ENCODE measurements around the gene UBE3A. TPM values are rescaled to one million over a fixed set of nuclear protein-coding genes. Genes with fewer than 3 reads are reported as not detected.

The UBE3A gene
- total RNA-seq, 2 experiments from 2014 or later, result 124 to 126 TPM

DNA sequence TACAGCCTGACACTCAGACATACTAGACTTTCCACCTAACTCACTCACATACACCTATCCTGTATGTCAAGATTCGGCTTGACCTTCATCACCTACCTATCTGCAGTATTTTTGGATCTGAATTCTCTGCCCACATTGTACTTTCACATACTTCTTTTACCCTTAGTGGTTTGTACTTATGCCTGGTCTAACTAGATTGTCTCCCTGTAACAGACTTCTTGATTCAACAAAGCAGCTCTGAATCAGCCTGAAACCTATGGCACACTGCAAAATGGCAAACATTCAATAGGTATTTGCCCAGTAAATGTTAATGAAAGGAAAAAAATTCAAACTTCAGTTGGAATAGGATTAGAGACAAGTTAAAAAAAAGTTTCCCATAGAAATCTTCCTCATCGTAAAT is 106.5 kb downstream of the UBE3A start:
- no peaks in the 10 kb centered on the region for H3K4me1 Mint-ChIP-seq (ENCODE audit: low read depth)
- Histone ChIP-seq H3K27ac (ENCODE audit: low read depth in 1 of 2, low read length in 2 of 2) (no peak overlapping the region), H3K36me3 (ENCODE audit: insufficient read depth, low read length) (peaks cover 3% of the 10 kb centered on the region), H3K4me1 (ENCODE audit: insufficient read depth, low read length) (no peaks in the 10 kb centered on the region), H3K9me3 (ENCODE audit: control insufficient read depth in 1 of 2, insufficient read depth in 1 of 2, low read length in 2 of 2) (no peaks in the 10 kb centered on the region), H3K27me3 (ENCODE audit: control insufficient read depth in 1 of 2, insufficient read depth in 2 of 2, low read length in 2 of 2) (no peaks in the 10 kb centered on the region), H3K4me3 (ENCODE audit: low read length) (no peak overlapping the region)
- intact Hi-C loops (cut with DNase I, micrococcal nuclease), result no loop called here
- H3K36me3 Mint-ChIP-seq (ENCODE audit: low read depth), result peaks cover 77% of the 10 kb centered on the region
- ChIA-PET CTCF (no interaction called here), POLR2A (no interaction called here)
- H3K27ac Mint-ChIP-seq, result no peak overlapping the region
- peaks cover 3% of the 10 kb centered on the region for H3K9me3 Mint-ChIP-seq
- H3K4me3 Mint-ChIP-seq, result no peak overlapping the region
- ATAC-seq (ENCODE audit: poor library complexity) (no peak), DNase-seq (no peak)
- H3K27me3 Mint-ChIP-seq, result no peaks in the 10 kb centered on the region
- TF ChIP-seq, protein P1, sequence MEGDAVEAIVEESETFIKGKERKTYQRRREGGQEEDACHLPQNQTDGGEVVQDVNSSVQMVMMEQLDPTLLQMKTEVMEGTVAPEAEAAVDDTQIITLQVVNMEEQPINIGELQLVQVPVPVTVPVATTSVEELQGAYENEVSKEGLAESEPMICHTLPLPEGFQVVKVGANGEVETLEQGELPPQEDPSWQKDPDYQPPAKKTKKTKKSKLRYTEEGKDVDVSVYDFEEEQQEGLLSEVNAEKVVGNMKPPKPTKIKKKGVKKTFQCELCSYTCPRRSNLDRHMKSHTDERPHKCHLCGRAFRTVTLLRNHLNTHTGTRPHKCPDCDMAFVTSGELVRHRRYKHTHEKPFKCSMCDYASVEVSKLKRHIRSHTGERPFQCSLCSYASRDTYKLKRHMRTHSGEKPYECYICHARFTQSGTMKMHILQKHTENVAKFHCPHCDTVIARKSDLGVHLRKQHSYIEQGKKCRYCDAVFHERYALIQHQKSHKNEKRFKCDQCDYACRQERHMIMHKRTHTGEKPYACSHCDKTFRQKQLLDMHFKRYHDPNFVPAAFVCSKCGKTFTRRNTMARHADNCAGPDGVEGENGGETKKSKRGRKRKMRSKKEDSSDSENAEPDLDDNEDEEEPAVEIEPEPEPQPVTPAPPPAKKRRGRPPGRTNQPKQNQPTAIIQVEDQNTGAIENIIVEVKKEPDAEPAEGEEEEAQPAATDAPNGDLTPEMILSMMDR (IDR thresholded peaks at IDR 0.05), result no peak

DNA sequence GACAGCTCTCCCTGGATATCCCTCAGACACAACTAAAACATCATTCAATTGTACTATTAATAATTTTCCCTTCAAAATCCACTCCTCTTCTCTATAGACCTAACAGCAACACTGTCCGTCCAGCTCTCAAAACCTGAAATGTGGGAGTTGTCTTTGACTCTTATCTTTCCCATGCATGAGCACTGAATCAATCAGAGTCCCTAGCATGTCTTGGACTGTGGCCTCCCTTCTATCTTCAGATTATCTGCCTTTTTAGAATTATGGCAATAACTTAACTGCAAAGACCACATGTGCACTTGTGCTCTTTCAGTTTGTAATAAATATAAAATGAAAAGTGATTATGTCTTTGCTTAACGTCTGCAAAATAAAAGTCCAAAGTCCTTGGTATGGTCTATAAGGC is 107.0 kb downstream of the UBE3A start:
- intact Hi-C loops (cut with DNase I, micrococcal nuclease), result no loop called here
- no peak overlapping the region for H3K27ac Mint-ChIP-seq
- TF ChIP-seq, protein P1 (IDR thresholded peaks at IDR 0.05), result no peak
- peaks cover 5% of the 10 kb centered on the region for H3K9me3 Mint-ChIP-seq
- no peaks in the 10 kb centered on the region for H3K27me3 Mint-ChIP-seq
- H3K36me3 Mint-ChIP-seq (ENCODE audit: low read depth), result peaks cover 77% of the 10 kb centered on the region
- no peaks in the 10 kb centered on the region for H3K27me3 ChIP-seq (ENCODE audit: control insufficient read depth in 1 of 2, insufficient read depth in 2 of 2, low read length in 2 of 2)
- no peak for DNase-seq
- no peaks in the 10 kb centered on the region for H3K36me3 ChIP-seq (ENCODE audit: insufficient read depth, low read length)
- H3K4me3 Mint-ChIP-seq, result no peak overlapping the region
- H3K27ac ChIP-seq (ENCODE audit: low read depth in 1 of 2, low read length in 2 of 2), result no peak overlapping the region
- no peaks in the 10 kb centered on the region for H3K9me3 ChIP-seq (ENCODE audit: control insufficient read depth in 1 of 2, insufficient read depth in 1 of 2, low read length in 2 of 2)
- CTCF ChIA-PET, result no interaction called here
- POLR2A ChIA-PET, result no interaction called here
- H3K4me1 Mint-ChIP-seq (ENCODE audit: low read depth), result no peaks in the 10 kb centered on the region
- H3K4me1 ChIP-seq (ENCODE audit: insufficient read depth, low read length), result no peaks in the 10 kb centered on the region
- no peak for ATAC-seq (ENCODE audit: poor library complexity)
- no peak overlapping the region for H3K4me3 ChIP-seq (ENCODE audit: low read length)

DNA sequence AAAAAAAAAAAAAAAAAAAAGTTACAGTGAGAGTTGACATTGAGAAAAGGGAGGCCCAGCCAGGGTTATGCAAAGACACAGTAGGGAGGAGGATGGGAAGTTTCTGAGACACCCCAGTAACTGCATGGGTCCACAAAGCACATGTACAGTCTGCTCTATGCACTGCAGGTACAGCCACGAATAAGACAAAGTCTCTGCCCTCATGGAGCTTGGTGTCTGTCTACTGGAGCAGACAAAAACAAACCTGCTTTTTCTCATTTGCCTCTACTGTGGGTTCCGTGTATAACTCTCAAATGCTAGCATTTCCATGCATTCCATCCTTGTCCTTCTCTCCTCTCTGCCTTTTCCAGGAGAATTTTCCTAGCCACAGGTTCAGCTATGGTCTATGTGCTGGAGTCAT is 107.4 kb downstream of the UBE3A start:
- Mint-ChIP-seq H3K36me3 (ENCODE audit: low read depth) (peaks cover 77% of the 10 kb centered on the region), H3K4me3 (no peak overlapping the region), H3K9me3 (peaks cover 7% of the 10 kb centered on the region), H3K27ac (no peak overlapping the region), H3K27me3 (no peaks in the 10 kb centered on the region), H3K4me1 (ENCODE audit: low read depth) (no peaks in the 10 kb centered on the region)
- Histone ChIP-seq H3K4me3 (ENCODE audit: low read length) (no peak overlapping the region), H3K9me3 (ENCODE audit: control insufficient read depth in 1 of 2, insufficient read depth in 1 of 2, low read length in 2 of 2) (no peaks in the 10 kb centered on the region), H3K27me3 (ENCODE audit: control insufficient read depth in 1 of 2, insufficient read depth in 2 of 2, low read length in 2 of 2) (no peaks in the 10 kb centered on the region), H3K36me3 (ENCODE audit: insufficient read depth, low read length) (no peaks in the 10 kb centered on the region), H3K27ac (ENCODE audit: low read depth in 1 of 2, low read length in 2 of 2) (no peak overlapping the region), H3K4me1 (ENCODE audit: insufficient read depth, low read length) (no peaks in the 10 kb centered on the region)
- DNase-seq, result no peak
- POLR2A ChIA-PET, result no interaction called here
- CTCF ChIA-PET, result no interaction called here
- no peak for ATAC-seq (ENCODE audit: poor library complexity)
- intact Hi-C loops (cut with DNase I, micrococcal nuclease), result no loop called here
- TF ChIP-seq, protein P1 (IDR thresholded peaks at IDR 0.05), result no peak

All from CD4-positive, alpha-beta T cell (primary cell).